ENCODE results near the gene SMS.

Gene SMS

DNA sequence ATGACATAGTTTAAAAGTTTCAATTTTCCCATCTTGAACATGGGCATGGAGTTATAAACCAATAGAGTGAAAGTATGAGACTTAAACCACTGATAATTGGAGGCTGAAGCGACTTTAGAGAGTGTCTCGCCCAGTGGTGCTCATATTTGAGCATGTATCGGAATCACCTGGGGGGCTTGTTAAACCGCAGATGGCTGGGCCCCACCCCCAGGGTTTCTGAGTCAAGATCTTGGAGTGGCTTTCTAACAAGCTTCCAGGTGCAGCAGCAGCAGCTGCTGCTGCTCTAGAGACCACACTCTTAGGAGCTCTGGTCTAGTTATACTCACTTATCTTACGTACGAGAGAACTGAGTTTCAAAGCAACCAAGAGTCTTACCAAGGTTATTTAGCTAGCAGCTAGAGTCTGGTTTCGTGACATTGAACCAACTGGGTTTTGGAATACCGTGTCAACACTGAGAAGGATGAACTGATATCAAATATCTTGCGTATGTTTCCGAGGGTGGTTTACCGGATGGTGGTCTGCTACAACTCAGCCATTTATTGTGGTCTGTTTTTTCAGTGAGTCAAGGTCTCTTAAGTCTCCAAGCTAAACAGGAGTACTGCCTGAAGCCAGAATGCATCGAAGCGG is 97.5 kb downstream of the SMS start:
- DNase-seq (ENCODE audit: low spot score) = no peak

DNA sequence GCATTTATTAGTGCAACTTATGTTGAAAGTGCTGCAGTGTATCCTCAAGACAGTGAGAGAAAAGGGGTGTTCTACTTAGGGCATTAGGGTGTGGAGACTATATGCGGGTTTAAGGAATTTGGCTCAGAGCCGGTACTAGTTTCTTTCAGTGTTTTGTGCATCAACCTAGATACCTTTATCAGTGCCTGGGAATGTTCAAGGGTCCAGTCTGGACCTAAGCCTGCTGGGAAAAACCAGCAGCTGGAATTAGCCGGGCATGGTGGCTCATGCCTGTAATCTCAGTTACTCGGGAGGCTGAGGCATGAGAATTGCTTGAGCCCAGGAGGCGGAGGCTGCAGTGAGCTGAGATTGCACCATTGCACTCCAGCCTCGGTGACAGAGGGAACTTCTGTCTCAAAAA is 99.0 kb downstream of the SMS start:
- DNase-seq (ENCODE audit: low spot score) = no peak

DNA sequence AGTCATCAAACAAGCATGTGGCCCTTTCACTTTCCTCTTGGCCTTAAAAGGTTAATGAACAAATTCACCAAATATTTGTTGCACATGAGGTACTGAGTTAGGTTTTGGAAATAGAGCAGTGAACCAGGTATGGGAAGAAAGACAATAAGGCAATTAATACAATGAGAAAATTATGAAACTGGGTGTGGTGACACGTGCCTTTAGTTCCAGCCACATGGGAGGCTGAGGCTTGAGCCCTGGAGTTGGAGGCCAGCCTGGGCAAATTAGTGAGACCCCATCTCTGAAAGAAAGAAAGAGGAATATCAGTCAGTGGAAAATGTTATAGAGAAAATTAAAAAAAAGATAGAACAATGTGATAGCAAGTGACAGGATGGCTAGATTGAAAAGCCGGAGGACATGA is 99.7 kb downstream of the SMS start:
- DNase-seq (ENCODE audit: low spot score) = no peak

DNA sequence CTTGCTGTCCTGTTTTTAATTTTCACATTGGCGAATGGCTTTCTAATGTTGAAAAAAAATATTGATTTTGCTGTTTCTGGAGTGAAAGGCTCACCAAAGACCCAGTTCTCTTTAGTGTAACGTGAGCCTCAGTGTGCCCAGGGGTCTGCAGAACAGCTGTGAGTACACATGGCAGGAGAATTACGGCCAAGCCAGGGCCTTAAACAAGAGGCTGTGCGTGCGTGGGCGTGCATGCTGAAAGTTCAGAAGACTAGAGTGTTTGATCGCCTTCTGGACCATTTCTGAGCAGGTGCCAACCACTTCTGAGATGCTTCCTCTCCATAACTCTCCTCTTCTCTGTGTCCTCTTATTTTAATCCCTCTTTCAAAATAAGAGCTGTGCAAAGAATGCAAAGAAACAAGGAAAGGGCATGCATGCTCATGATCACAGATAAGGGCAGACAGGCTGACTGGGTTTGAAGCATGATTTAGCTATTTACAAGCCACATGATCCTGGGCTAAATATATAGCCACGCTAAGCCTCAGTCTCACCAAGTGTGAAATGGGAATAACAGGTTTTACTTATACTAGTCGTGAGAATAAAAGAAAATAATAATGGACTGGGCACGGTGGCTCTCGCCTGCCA is 101.5 kb downstream of the SMS start:
- no peak for DNase-seq (ENCODE audit: low spot score)

DNA sequence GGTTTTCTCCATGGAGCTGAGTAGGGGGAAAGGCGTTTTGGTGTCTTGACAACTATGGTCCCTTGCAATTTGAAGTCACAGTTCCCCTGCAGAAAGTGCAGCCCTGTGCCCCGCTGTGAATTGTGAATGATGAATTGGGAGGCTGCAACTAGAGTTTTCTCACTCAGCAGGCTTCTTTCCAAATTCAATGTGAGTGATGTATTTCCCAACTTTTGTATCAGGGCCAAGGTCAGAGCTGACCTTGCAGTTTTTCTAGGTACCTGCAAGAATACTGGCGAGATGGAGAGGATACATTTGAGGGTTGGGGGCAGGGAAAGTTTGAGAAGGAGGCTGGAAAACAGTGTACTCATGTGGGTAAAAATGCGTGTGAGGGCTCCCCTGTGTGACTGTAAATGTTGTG is 103.4 kb downstream of the SMS start:
- DNase-seq (ENCODE audit: low spot score) = no peak

Data from cerebellar cortex (tissue), 1 donor.